Fibroblast of lung (primary cell): ENCODE data around the gene LILRA6. TPM values are rescaled to one million over a fixed set of nuclear protein-coding genes. Genes with fewer than 3 reads are reported as not detected.
"Not testable (repeated sequence)": the region's sequence is repeated elsewhere in the genome, so short reads cannot be mapped to it uniquely, and the experiment has no call there.

Experiments used
- DNase-seq, 2 donors: peaks; one replicate each; pipeline versions ENCODE4 v3.0.0 to v3.0.0-alpha.2; 2010; ENCODE audit warnings: low read depth in 2 of 2
- H2AFZ ChIP-seq: 2 replicates; pipeline ENCODE4 v1.5.1; 2012; ENCODE audit warnings: low read length, control low read depth, inconsistent platforms
- H3K27ac ChIP-seq: 2 replicates; pipeline ENCODE4 v1.5.1; 2011; ENCODE audit warnings: low read length, control low read depth; ENCODE audit not compliant: insufficient read depth
- H3K27me3 ChIP-seq: 2 replicates; pipeline ENCODE4 v1.5.1; 2011; ENCODE audit warnings: mild to moderate bottlenecking, low read length; ENCODE audit not compliant: control insufficient read depth, insufficient read depth
- H3K36me3 ChIP-seq: 2 replicates; pipeline ENCODE4 v1.5.1; 2011; ENCODE audit warnings: low read length; ENCODE audit not compliant: control insufficient read depth, insufficient read depth
- H3K4me1 ChIP-seq: 2 replicates; pipeline ENCODE4 v1.5.1; 2011; ENCODE audit warnings: low read length; ENCODE audit not compliant: control insufficient read depth, insufficient read depth; ENCODE audit errors: extremely low read depth
- H3K4me2 ChIP-seq: 2 replicates; pipeline ENCODE4 v1.5.1; 2011; ENCODE audit warnings: low read length, control low read depth; ENCODE audit not compliant: insufficient read depth; ENCODE audit errors: extremely low read depth
- H3K4me3 ChIP-seq, 4 experiments: fragments of 200-600 bp in 1 of 4; sonication (generic) in 1 of 4; replicated peaks in 1 of 4; 2 replicates each; pipeline ENCODE4 v1.5.1; 2011 to 2016; ENCODE audit warnings: low read length in 4 of 4, low read depth in 3 of 4, mild to moderate bottlenecking in 3 of 4, control low read depth in 2 of 4, inconsistent platforms in 1 of 4, mixed read lengths in 1 of 4; ENCODE audit not compliant: insufficient read depth in 1 of 4; ENCODE audit errors: control extremely low read depth in 1 of 4
- H3K79me2 ChIP-seq: 2 replicates; pipeline ENCODE4 v1.5.1; 2012; ENCODE audit warnings: mild to moderate bottlenecking, low read length, inconsistent platforms; ENCODE audit not compliant: control insufficient read depth, insufficient read depth
- H3K9ac ChIP-seq: 2 replicates; pipeline ENCODE4 v1.5.1; 2011; ENCODE audit warnings: mild to moderate bottlenecking, low read length, control low read depth; ENCODE audit not compliant: insufficient read depth
- H3K9me3 ChIP-seq: 2 replicates; pipeline ENCODE4 v1.5.1; 2012; ENCODE audit warnings: low read depth, low read length; ENCODE audit not compliant: control insufficient read depth, insufficient read depth
- H4K20me1 ChIP-seq: 2 replicates; pipeline ENCODE4 v1.5.1; 2011; ENCODE audit warnings: low read length; ENCODE audit not compliant: control insufficient read depth, insufficient read depth; ENCODE audit errors: extremely low read depth
- CTCF ChIP-seq, 2 donors: IDR thresholded peaks in 1 of 2; conservative IDR thresholded peaks in 1 of 2; 1 replicate in 1 of 2; 2 replicates in 1 of 2; pipeline ENCODE4 v1.5.1; 2011 to 2012; ENCODE audit warnings: low read length in 2 of 2, control low read depth in 1 of 2, inconsistent platforms in 1 of 2, low read depth in 1 of 2, mild to moderate bottlenecking in 1 of 2
- EZH2 ChIP-seq: IDR thresholded peaks from 2 replicates; pipeline ENCODE4 v1.5.1; 2012; ENCODE audit warnings: low read length, control low read depth, mild to moderate bottlenecking; ENCODE audit errors: missing control alignments
- polyA plus RNA-seq, 2 donors: library from polyadenylated mRNA; depleted of rRNA in 1 of 2; stranded (reverse) in 1 of 2; unstranded in 1 of 2; fragments of >200 nt; gene quantifications; 2 replicates each; pipeline ENCODE4 v1.2.1, GENCODE V29; 2011 to 2012; ENCODE audit warnings: missing spikeins in 1 of 2
- total RNA-seq: library from RNA; depleted of rRNA; stranded (reverse); fragments of >200 nt; gene quantifications from 2 replicates; pipeline ENCODE4 v1.2.1, GENCODE V29; 2014

LILRA6 gene
- total and polyA plus RNA-seq, 2 donors (not counting 1 experiment from before 2014, with no cell fraction given): not detected

GRCh38 chr19:54216869-54217268 lies 25.7 kb downstream of the LILRA6 start:
- Histone ChIP-seq H3K9me3 (no peaks in the 10 kb centered on the region), H3K27me3 (no peaks in the 10 kb centered on the region), H3K9ac (no peak overlapping the region), H3K4me1 (no peaks in the 10 kb centered on the region), H3K4me3 (no peak overlapping the region), H4K20me1 (no peaks in the 10 kb centered on the region), H3K27ac (no peak overlapping the region), H3K36me3 (peaks cover 3% of the 10 kb centered on the region), H2AFZ (no peak overlapping the region), H3K79me2 (no peaks in the 10 kb centered on the region), H3K4me2 (no peak overlapping the region)
- TF ChIP-seq CTCF (conservative IDR thresholded peaks at IDR 0.05 in 1 of 2, IDR thresholded peaks at IDR 0.05 in 1 of 2; ENCODE audit: low read depth in 1 of 2, low read length in 2 of 2) (no peak), EZH2 (no peak)
- no peak for DNase-seq

GRCh38 chr19:54214734-54215133 lies 27.9 kb downstream of the LILRA6 start:
- not testable (repeated sequence) for H3K9ac ChIP-seq, H4K20me1 ChIP-seq, H3K27me3 ChIP-seq, H3K4me1 ChIP-seq, H3K4me2 ChIP-seq, DNase-seq, H3K27ac ChIP-seq, H3K36me3 ChIP-seq, H2AFZ ChIP-seq, H3K4me3 ChIP-seq, H3K9me3 ChIP-seq, H3K79me2 ChIP-seq

- not testable (repeated sequence) for H3K9ac ChIP-seq, H3K4me2 ChIP-seq, H2AFZ ChIP-seq, DNase-seq, H3K36me3 ChIP-seq, H3K27ac ChIP-seq, H3K9me3 ChIP-seq, H3K27me3 ChIP-seq, H3K4me3 ChIP-seq, H3K79me2 ChIP-seq, H4K20me1 ChIP-seq, H3K4me1 ChIP-seq
Observed at GRCh38 chr19:54214217-54214616, 28.4 kb downstream of the LILRA6 start.

- no peak overlapping the region for H2AFZ ChIP-seq
Observed at GRCh38 chr19:54211235-54211634, 31.4 kb downstream of the LILRA6 start.

More at GRCh38 chr19:54211235-54211634, 31.4 kb downstream of the LILRA6 start:
- Histone ChIP-seq H3K4me1 (peaks cover 26% of the 10 kb centered on the region), H4K20me1 (no peaks in the 10 kb centered on the region), H3K9ac (no peak overlapping the region), H3K27ac (peak overlapping the region; percentile 61), H3K36me3 (peaks cover 20% of the 10 kb centered on the region), H3K4me3 (no peak overlapping the region), H3K9me3 (no peaks in the 10 kb centered on the region), H3K79me2 (peaks cover 29% of the 10 kb centered on the region), H3K27me3 (no peaks in the 10 kb centered on the region), H3K4me2 (no peak overlapping the region)
- TF ChIP-seq CTCF (conservative IDR thresholded peaks at IDR 0.05 in 1 of 2, IDR thresholded peaks at IDR 0.05 in 1 of 2; ENCODE audit: low read depth in 1 of 2, low read length in 2 of 2): no peak
- no peak for DNase-seq
